Gastroesophageal sphincter (tissue), 3 donors: ENCODE measurements around the gene FCN1.

Experiments
- CTCF ChIP-seq, 4 experiments: fragments of 200-600 bp in 2 of 4; fragments of 450-650 bp in 2 of 4; sonication (generic) in 1 of 4; IDR thresholded peaks; one replicate each; pipeline ENCODE4 v1.5.1; 2017 to 2019; ENCODE audit warnings: antibody characterized with exemption in 4 of 4, mild to moderate bottlenecking in 2 of 4, moderate library complexity in 2 of 4
- POLR2A ChIP-seq, 2 donors: fragments of 450-650 bp; IDR thresholded peaks; one replicate each; pipeline ENCODE4 v1.6.1; 2017; ENCODE audit warnings: antibody characterized with exemption in 2 of 2, mild to moderate bottlenecking in 2 of 2, moderate library complexity in 1 of 2
- POLR2AphosphoS5 ChIP-seq: sonication (generic); formaldehyde crosslinking; IDR thresholded peaks from one replicate; pipeline ENCODE4 v1.6.1; 2017; ENCODE audit warnings: antibody characterized with exemption

GRCh38 chr9:134962065-134962972, 44.6 kb upstream of the FCN1 start:
- TF ChIP-seq CTCF (IDR thresholded peaks at IDR 0.05) (no peak), POLR2A (IDR thresholded peaks at IDR 0.05) (no peak), POLR2AphosphoS5 (no peak)
